Cerebellar cortex (tissue), 1 donor: ENCODE measurements around the gene GPRC5D.

ENCODE experiments used
- DNase-seq: peaks from one replicate; pipeline ENCODE4 v3.0.0-alpha.2; 2015; ENCODE audit warnings: low spot score

Gene GPRC5D

DNA sequence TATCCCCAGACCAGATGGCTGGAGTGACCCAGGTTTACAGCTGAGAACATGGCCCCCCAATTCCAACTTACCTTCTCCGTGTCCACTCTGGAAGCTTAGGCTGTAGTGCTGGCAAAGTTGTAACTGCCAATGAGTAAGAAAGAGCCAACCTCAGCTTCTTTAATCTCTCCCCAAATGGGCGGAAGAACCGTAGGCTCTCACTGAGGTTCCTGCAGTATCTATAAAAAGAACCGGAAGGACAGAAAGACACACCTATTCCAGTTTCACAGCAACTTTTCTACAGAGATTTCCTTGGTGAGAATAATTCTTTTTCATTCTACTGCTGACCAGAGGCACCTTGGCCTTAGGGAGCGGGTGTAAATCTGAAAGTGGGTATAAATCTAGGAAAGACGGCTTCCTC lies at the start of gene GPRC5D:
Gene GPRC5D, minus strand, starts transcription at position 135 of the 400 bp plus-strand sequence. CDS start 1,786 bp downstream, outside the sequence.
- DNase-seq, result no peak

DNA sequence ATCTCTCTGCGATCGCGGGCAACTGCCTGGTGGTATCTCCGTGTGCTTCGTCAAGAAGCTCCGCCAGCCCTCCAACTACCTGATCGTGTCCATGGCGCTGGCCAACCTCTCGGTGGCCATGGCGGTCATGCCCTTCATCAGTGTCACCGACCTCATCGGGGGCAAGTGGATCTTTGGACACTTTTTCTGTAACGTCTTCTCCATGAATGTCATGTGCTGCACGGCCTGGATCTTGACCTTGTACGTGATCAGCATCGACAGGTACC lies 49.7 kb upstream of the GPRC5D start:
- no peak for DNase-seq

DNA sequence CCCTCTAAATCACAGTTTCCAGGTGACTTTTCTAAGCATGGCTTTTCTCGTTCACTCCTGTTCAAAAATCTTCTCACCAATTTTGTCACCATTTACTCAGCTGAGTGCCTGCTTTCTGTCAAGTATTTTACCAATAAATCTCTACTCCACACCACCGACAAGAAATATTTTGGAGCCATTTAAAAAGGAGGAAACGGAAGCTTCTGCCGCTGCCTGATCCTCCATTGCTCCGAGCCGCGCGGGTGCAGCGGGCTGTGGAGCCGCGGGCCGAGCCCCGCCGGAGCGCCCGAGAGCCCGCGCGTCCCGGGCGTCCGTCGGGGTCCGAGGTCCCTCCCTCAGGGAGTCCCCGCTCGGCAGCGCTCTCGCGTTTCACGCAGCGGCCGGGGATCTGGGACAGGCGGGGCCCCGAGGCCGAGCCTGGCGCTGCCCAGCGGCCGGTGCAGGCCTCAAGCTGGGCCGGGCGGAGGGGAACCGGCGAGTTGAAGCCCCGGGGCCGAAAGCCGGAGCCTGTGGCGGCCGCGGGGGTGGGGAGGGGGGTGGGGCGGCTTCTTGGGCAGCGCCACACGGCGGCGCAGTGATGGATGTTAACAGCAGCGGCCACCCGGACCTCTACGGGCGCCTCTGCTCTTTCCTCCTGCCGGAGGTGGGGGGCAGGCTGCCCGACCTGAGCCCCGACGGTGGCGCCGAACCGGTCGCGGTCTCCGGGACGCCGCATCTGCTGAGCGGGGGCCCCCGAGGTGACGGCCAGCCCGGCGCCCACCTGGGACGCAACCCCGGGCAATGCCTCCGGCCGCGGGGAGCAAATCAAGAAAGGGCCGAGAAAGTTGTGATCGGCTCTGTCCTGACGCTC lies 49.2 kb upstream of the GPRC5D start:
- peak; percentile 53 for DNase-seq

DNA sequence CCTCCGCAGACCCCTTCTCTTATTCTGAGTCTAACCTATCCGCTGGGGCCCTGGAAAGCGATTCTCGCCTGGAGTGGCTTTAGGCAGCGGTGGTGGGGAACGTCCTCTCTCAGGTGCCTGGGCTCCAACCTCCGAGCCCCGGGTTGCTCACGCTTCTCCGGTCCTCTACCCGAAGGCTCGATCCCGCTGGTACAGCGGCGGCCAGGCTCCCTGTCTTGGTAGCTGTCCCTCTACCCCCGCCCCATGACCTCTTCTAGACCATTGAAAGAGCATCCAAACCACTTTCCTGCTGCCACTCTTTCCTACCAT lies 48.6 kb upstream of the GPRC5D start:
- DNase-seq, result no peak

DNA sequence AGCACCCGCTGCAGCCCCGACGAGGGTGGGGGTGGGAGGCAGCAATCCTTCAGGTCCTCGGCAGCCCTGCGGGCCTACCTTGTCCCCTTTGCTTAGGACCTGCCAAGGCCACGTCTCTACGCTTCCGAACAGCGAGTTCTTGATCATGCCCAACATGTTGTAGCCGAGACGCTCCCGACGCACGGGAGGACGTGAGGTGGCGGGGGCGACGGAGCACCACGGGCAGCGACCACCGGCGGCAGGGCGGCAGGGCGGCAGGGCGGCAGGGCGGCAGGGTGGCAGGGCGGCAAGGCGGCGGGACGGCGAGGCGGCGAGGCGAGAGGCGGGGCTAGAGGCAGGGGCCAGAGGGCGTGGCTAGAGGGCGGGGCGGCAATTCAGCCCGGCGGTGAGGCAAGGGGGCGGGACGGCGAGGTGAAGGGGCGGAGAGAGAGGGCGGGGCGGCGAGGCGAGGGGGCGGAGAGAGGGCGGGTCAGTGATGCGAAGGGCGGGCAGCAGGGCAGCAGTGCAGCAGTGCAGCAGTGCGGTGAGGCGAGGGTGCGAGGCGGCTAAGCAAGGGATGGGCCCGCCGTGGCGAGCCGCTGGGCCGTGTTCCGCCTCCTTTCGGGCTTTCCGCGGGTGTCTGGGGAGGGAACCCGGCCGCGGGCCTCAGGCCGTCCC lies 48.1 kb upstream of the GPRC5D start, which contains the start of gene HEBP1:
Gene HEBP1, minus strand, starts transcription at position 307 of the 657 bp plus-strand sequence. Its CDS starts 151 bp downstream, at position 156.
- DNase-seq, result peak; percentile 94

DNA sequence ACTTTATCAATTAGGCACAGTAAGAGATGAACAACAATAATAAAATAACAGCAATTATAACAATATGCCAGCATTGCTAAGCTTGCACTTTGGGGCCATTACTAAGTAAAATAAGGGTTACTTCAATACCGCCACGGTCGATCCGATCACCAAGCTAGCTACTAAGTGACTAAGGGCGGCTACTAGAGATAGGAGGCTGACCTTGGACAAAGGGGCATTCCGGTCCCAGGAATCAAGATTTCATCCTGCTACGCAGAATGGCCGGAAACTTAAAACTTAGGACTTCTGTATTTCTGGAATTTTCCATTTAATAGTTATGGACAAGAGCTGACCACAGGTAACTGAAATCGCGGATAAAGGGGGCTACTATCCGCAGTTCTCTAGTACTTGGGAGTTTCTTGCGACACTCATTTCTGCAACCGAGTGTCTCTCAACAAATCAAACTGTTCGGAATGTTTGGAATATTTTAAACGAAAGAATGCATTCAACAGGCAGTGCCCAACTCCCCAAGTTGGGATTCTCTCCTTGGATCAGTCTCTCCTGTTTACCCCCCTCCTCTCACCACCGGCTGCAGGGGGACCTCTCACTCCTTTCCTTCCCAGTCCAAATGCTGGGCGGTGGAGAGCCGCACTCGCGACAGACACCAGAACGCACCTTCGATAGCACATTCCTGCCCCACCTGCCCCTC lies 47.4 kb upstream of the GPRC5D start:
- peak; percentile 49 for DNase-seq

DNA sequence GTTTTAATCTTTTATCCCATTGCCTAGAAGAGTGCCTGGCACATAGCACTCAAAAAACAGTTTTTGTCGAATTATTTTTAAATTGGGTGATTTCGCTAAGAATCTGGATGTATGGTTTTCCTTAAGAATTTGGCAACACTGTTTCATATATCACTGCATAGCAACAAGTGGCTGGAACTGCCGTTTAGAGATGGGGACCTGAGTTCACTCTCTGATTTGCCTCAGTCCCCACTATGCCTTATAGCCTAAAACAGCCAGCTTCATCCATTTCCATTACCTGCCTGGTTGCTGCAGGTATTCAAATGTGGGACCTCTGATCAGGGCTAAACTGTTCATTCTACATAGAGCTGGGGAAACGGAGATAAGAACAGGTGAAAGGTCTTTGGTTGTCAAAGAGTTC lies 46.3 kb upstream of the GPRC5D start:
- no peak for DNase-seq

DNA sequence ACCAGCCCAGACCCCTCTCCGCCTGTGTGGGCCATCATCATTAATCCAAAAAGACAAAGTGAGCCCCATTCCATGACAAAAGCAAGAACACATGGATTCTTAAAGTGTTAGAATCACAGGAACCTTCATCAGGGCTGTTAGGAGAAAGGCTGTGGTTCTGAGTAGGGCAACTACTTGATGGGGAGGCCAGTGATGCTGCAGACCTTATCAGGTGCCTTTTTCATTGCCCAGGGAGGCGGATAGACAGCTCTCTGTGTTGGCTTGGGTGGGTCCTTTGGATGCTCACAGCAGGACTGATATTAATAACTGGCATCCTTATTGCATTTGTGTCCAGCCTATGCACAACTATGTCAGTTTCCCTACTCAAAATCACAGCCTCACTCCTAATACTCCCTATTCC lies 45.8 kb upstream of the GPRC5D start:
- DNase-seq, result no peak

DNA sequence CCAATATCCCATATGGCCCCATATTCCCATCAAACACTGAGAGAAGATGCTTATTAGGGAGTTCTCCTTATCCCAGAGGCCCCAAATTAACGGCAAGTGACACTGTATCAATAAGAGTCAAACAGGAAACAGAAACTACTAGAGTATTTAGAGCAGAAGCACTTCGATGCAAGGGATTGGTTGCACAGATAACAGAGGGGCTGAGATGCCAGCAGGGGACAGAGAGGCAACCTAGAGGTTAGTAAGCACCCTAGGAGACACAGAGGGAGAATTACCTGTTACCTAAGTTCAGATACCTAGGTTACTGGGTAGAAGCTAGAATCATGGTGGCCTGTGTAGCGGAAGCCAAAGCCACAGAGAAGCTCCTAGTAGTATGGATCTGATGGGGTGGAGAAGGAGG lies 45.2 kb upstream of the GPRC5D start:
- DNase-seq, result no peak

DNA sequence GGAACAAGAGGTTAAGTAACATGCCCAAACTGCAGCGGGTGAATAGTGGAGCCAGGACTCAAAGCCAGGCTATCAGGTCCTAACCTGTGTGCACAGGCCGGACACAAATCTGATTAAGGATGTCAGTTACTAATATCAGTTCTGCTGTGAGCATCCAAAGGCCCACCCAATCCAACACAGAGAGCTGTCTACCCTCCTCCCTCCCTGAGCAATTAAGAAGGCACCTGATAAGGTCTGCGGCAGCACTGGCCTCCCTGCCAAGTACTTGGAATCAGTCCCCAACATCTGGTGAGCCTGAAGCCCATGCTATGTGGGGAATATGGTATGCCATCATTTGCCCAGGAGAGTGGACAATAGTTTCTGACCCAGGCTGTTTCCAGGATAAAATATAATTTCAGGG lies 44.2 kb upstream of the GPRC5D start:
- no peak for DNase-seq

DNA sequence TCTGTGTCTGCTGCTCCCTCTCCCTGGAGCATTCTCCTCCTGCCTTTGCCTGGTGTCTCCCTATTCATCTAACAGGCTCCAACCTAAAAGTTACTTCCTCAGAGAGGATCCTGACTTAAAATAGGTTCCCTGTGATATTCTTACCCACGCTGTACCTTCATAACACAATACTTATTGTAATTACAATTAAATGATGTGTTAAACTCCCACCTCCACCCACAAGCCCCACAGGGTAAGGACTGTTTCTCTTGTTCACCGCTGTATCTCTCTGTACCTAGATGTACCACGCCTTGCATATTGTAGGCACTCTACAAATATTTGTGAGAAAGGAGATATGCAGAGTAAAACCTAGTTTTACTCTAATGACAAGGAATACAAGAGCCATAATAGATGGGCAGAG lies 43.1 kb upstream of the GPRC5D start:
- no peak for DNase-seq

DNA sequence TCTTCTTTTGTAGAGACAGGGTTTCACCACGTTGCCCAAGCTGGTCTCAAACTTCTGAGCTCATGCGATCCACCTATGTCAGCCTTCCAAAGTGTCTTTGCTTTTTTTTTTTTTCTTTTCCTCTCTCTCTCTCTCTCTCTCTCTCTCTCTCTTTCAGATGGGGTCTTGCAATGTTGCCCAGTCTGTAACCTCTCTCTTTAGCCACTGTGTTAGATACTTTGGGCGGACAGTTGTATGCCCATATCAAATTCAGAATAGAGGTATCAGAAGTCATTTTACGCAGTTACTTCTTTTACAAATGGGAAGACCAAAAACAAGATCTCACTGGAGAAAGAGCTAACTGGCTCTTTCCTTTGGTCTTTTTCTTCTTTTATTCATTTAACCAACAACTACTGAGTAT lies 41.4 kb upstream of the GPRC5D start:
- no peak for DNase-seq

DNA sequence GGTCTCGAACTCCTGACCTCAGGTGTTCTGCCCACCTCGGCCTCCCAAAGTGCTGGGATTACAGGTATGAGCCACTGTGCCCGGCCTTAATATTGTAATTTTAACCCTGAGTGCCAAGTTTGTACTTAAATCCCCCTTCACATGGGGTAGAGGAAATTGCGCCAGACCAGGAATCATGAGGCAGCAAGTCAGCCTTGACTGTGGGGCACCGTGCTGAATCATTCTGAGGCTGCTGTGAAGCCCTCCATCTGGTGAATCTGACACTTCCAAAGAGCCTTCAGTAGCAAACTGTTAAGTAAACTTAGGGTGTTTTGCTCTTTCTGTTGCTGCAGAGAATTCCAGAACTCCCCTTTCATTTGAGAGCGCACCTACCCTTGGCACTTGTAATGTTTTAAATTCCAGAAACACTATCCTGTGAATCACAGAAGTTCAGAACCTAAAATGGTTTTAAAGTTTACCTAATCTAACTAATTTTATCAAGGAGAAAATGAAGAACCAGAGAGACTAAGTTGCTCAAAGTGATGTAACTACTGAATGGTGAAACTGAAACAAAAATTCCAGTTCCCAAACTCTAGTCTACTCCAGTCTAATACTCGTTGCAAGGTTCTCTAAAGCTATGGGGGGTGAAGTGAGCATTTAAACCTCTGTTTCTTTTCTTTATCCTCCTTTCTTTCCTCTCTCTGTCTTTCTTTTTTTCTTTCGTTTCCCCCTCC lies 40.6 kb upstream of the GPRC5D start:
- no peak for DNase-seq

DNA sequence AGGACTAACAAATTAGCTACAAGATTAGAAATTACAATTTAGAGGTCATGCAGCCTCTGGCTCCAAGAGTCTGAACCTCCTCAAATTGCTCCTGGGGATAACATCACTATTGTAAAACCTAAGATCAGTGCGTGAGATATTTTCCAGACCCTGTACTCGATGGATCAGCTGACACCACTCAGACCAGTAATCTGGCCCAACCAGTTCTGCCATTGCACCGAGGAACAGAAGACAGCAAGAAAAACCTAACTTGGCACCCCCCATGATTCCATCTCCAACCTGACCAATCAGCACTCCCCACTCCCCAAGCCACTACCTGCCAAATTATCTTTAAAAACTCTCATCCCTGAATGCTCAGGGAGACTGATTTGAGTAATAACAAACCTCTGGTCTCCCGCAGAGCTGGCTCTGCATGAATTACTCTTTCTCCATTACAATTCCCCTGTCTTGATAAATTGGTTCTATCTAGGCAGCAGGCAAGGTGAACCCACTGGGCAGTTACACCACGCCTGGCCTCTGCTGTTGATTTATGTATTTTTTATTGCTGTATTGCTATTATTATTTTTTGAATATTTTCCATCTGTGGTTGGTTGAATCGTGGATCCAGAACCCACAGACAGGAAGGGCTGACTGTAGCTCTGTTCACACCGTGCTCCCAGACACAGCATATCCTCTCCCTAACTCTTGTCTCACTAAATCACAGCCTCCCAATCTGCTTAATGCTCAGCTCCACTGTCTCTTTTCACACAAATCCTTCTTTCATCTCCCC lies 38.9 kb upstream of the GPRC5D start:
- no peak for DNase-seq

DNA sequence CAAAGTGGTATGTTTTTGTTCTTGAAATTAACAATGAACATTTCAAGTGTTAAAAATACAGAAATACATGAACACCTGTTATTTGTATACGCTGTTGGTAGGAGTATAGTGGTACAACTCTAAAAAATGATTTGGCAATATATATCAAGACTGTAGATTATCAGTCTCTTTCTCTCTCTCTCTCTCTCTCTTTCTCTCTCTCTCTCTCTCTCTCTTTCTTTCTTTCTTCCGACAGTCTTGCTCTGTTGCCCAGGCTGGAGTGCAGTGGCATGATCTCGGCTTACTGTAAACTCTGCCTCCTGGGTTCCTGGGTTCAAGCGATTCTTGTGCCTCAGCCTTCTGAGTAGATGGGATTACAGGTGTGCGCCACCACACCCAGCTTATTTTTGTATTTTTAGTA lies 35.5 kb upstream of the GPRC5D start:
- no peak for DNase-seq

DNA sequence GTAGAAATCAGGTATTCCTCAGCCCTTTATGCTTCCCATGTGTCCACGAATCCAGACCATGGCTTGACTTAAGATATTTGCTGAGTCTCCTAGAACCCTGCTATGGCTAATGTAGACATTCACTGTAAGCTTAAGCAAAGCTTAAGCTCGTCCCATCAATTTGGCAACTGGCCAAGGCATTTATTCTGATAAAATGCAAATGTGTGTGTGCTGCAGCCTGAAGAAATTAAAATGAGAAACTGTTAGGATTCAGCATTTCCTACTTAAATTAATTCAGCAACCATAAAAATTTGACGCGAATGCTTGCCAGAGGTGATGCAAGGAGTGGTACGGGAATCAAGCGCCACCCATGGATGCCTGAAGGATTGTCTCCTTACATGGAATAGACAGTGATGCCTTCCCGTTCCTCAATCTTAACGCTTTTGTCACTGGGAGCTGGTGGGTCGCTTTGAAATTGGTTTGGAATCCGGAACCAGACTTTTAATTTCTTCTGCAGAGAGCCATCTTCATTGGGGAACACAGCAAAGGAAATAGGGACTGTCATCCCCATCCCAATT lies 34.9 kb upstream of the GPRC5D start:
- DNase-seq, result no peak

DNA sequence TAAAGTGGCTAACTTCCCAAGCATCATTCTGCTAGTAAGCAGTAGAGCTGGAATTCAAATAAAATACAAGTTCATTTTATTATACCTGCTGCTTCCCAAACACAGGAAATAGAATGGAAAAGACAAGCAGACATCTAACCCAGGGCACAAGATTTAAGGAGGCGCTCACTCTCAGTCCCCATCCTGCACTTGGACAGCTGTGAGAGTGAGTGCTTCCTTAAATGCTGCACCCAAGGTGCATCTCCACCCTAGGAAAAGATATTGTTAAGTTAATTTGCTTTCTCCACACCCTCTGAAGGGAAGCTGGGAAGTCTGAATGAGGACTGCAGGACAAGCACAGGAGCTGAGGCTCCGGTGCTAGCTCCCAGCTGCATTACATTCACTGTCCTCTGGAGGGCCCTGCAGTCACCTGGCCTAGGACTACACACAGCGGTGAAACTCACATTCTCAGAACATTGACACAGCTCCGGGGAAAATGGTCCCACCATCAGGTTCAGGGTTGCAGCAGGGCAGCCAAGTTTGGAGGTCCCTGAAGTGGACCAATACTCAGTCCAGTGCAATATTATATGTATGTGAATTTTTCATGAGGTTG lies 33.9 kb upstream of the GPRC5D start:
- peak; percentile 73 for DNase-seq

DNA sequence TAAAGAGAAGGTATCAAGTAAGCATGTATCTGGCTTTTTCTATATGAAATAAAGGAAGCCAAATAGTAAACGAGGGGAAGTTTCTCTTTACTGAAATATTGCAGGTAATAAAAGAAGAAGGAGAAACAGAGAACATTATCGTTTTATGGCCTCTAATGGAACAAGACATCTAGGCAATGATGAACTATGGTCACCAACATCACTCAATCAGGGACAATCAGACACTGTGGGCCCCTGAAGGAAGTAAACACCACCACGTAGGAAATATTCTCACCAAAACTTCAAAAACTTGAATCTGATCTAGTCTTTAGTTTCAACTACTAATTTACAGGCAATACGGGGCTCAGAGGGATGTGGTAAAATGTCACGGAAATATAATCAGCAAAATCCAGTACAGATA lies 32.2 kb upstream of the GPRC5D start:
- no peak for DNase-seq

DNA sequence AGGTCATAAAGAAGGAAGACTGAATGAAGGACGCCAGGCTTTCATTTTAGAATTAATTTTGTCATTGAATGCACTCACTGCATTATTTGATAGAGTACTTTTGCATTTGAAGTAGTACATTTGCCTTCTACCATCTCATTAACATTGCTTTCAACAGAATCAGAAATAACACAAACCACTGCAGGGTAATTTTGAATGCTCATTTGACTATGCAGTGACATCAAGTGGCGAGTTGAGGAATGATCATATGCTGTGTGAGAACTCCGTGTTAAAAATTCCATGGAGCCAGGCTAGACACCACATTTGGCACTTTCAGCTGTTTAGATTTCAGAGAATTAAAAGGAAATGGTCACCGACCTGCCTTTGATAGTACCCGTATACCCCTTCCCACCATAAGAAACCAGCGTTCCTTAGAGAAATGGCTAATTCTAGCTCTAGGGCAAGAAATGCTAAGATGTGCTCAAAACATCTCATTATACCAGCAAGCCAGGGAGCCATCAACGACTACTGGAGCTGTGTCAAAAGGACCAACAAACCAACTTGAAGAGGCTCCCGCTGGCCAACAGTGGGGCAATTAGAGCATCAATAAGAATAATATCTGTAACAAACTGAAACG lies 31.6 kb upstream of the GPRC5D start:
- DNase-seq, result peak; percentile 70

DNA sequence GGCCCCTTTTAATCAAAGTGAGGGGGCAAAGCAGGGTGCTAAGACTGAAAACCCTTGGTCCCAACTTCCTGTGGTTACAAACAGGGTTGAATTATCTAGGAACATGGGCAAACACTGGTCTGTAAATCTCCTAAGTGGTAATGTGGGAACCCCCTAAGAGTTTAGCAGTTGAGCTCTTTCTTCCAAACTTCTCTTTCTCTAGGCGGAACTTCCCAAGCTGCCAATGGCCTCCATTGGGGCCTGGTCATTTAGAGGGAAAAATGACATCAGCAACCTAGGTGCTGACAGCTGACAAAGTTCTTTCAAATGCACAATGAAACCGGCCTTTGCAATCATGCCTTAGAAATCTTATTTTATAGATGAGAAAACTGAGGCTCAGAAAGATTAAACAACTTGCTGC lies 30.4 kb upstream of the GPRC5D start:
- DNase-seq, result no peak
